IMR-90 (cell line): ENCODE data around the gene CCL4. TPM values are rescaled to one million over a fixed set of nuclear protein-coding genes. Genes with fewer than 3 reads are reported as not detected.

Experiments
- ATAC-seq: fragments of 200-7000 bp; cut with Tn5 transposase; 2 replicates; pipeline ENCODE4 v1.9.1; 2020; ENCODE audit warnings: low read depth, mild to moderate bottlenecking, moderate library complexity
- BruUV-seq: library from RNA; stranded (reverse); fragments of 400-500 nt; replicated peaks from 2 replicates; lab custom pipeline; 2021; lab: Mats Ljungman, UMichigan
- CTCF ChIA-PET: fragments of 300-600 bp; formaldehyde crosslinking; extraction: SDS; loops from one replicate; lab custom pipeline; 2021; ENCODE audit warnings: antibody characterized with exemption; lab: Yijun Ruan, JAX
- POLR2A ChIA-PET: fragments of 300-600 bp; sonication (Branson Sonifier 250); formaldehyde crosslinking; loops from one replicate; lab custom pipeline; 2022; ENCODE audit warnings: antibody characterized with exemption; ENCODE audit not compliant: unreplicated experiment; lab: Charles Lee
- DNase-seq: peaks from one replicate; pipeline ENCODE4 v3.0.0; 2013
- H2AFZ ChIP-seq: replicated peaks from 2 replicates; pipeline ENCODE3; 2013; ENCODE audit warnings: low read length, mild to moderate bottlenecking; ENCODE audit not compliant: poor library complexity
- H2AK5ac ChIP-seq: 2 replicates; pipeline ENCODE4 v1.6.1; 2013; ENCODE audit warnings: low read depth, low read length, inconsistent platforms
- H2AK9ac ChIP-seq: replicated peaks from 2 replicates; pipeline ENCODE3; 2013; ENCODE audit warnings: mild to moderate bottlenecking, low read depth, low read length, moderate library complexity; ENCODE audit not compliant: poor library complexity
- H2BK120ac ChIP-seq: 2 replicates; pipeline ENCODE4 v1.6.1; 2013; ENCODE audit warnings: low read depth, low read length, inconsistent platforms
- H2BK15ac ChIP-seq: 3 replicates; pipeline ENCODE4 v1.6.1; 2013; ENCODE audit warnings: low read depth, low read length, inconsistent platforms
- H2BK20ac ChIP-seq: 2 replicates; pipeline ENCODE4 v1.6.1; 2013; ENCODE audit warnings: low read depth, mild to moderate bottlenecking, inconsistent platforms, low read length, moderate library complexity
- H2BK5ac ChIP-seq: 2 replicates; pipeline ENCODE4 v1.6.1; 2013; ENCODE audit warnings: mild to moderate bottlenecking, low read depth, low read length, inconsistent platforms; ENCODE audit not compliant: poor library complexity, severe bottlenecking
- H3K14ac ChIP-seq: replicated peaks from 2 replicates; pipeline ENCODE4 v1.6.1; 2013; ENCODE audit warnings: low read depth, low read length, inconsistent platforms
- H3K18ac ChIP-seq: 2 replicates; pipeline ENCODE4 v1.6.1; 2013; ENCODE audit warnings: low read depth, low read length, control low read depth
- H3K23ac ChIP-seq: 2 replicates; pipeline ENCODE4 v1.6.1; 2013; ENCODE audit warnings: low read depth, low read length, inconsistent platforms
- H3K27ac ChIP-seq: 2 replicates; pipeline ENCODE4 v1.5.1; 2013; ENCODE audit warnings: mild to moderate bottlenecking, control low read depth, low read length; ENCODE audit not compliant: insufficient read depth
- H3K27me3 ChIP-seq: 2 replicates; pipeline ENCODE4 v1.6.1; 2013; ENCODE audit warnings: low read length; ENCODE audit not compliant: control insufficient read depth, insufficient read depth
- H3K36me3 ChIP-seq: 2 replicates; pipeline ENCODE4 v1.6.1; 2013; ENCODE audit warnings: low read length, mixed read lengths; ENCODE audit not compliant: control insufficient read depth, insufficient read depth
- H3K4ac ChIP-seq: 2 replicates; pipeline ENCODE4 v1.6.1; 2013; ENCODE audit warnings: low read depth, low read length, inconsistent platforms
- H3K4me1 ChIP-seq: 2 replicates; pipeline ENCODE4 v1.6.1; 2013; ENCODE audit warnings: low read length, mixed read lengths; ENCODE audit not compliant: control insufficient read depth, insufficient read depth
- H3K4me2 ChIP-seq: 2 replicates; pipeline ENCODE4 v1.6.1; 2013; ENCODE audit warnings: low read depth, mild to moderate bottlenecking, control low read depth, low read length, moderate library complexity
- H3K4me3 ChIP-seq: 2 replicates; pipeline ENCODE4 v1.5.1; 2013; ENCODE audit warnings: low read depth, mild to moderate bottlenecking, control low read depth, low read length, moderate library complexity; ENCODE audit not compliant: insufficient read depth
- H3K56ac ChIP-seq: 2 replicates; pipeline ENCODE4 v1.6.1; 2013; ENCODE audit warnings: low read length, inconsistent platforms; ENCODE audit not compliant: insufficient read depth; ENCODE audit errors: extremely low read depth
- H3K79me1 ChIP-seq, 2 experiments: 2 replicates each; pipeline ENCODE4 v1.6.1; 2013; ENCODE audit warnings: low read length in 2 of 2, inconsistent platforms in 1 of 2, low read depth in 1 of 2
- H3K9ac ChIP-seq: 2 replicates; pipeline ENCODE4 v1.6.1; 2013; ENCODE audit warnings: low read depth, low read length, control low read depth
- H3K9me1 ChIP-seq: 2 replicates; pipeline ENCODE4 v1.6.1; 2013; ENCODE audit warnings: low read length, inconsistent platforms; ENCODE audit not compliant: insufficient read depth
- H3K9me3 ChIP-seq: 2 replicates; pipeline ENCODE4 v1.6.1; 2013; ENCODE audit warnings: low read length; ENCODE audit not compliant: control insufficient read depth, insufficient read depth
- H4K20me1 ChIP-seq: 2 replicates; pipeline ENCODE4 v1.6.1; 2013; ENCODE audit warnings: low read length, inconsistent platforms; ENCODE audit not compliant: insufficient read depth
- H4K5ac ChIP-seq: 2 replicates; pipeline ENCODE4 v1.6.1; 2013; ENCODE audit warnings: mild to moderate bottlenecking, low read depth, low read length, control low read depth
- H4K8ac ChIP-seq, 2 experiments: 2 replicates each; pipeline ENCODE4 v1.6.1; 2013; ENCODE audit warnings: low read depth in 2 of 2, low read length in 2 of 2, control low read depth in 1 of 2, inconsistent platforms in 1 of 2
- H4K91ac ChIP-seq: 2 replicates; pipeline ENCODE4 v1.6.1; 2013; ENCODE audit warnings: low read depth, low read length, inconsistent platforms; ENCODE audit not compliant: insufficient read depth
- BHLHE40 ChIP-seq: fragments of 150-350 bp; IDR thresholded peaks from 2 replicates; pipeline ENCODE4 v1.6.1; 2016; ENCODE audit warnings: mild to moderate bottlenecking, low read depth, low read length
- CEBPB ChIP-seq: IDR thresholded peaks from 2 replicates; pipeline ENCODE4 v1.6.1; 2012; ENCODE audit warnings: low read depth, low read length, improper control_type of control experiment
- CHD1 ChIP-seq: IDR thresholded peaks from 2 replicates; pipeline ENCODE4 v1.6.1; 2012; ENCODE audit warnings: low read depth, low read length, improper control_type of control experiment
- CTCF ChIP-seq: conservative IDR thresholded peaks from 2 replicates; pipeline ENCODE4 v1.5.1; 2012; ENCODE audit warnings: mild to moderate bottlenecking, low read depth, low read length, improper control_type of control experiment
- FOS ChIP-seq: fragments of 150-350 bp; IDR thresholded peaks from 2 replicates; pipeline ENCODE4 v1.6.1; 2016; ENCODE audit warnings: low read depth, low read length
- MAFK ChIP-seq: IDR thresholded peaks from 2 replicates; pipeline ENCODE4 v1.6.1; 2012; ENCODE audit warnings: low read depth, low read length, improper control_type of control experiment
- MAZ ChIP-seq: IDR thresholded peaks from 2 replicates; pipeline ENCODE4 v1.6.1; 2012; ENCODE audit warnings: low read depth, mild to moderate bottlenecking, low read length, improper control_type of control experiment, moderate library complexity, borderline replicate concordance
- MXI1 ChIP-seq: IDR thresholded peaks from 2 replicates; pipeline ENCODE4 v1.6.1; 2012; ENCODE audit warnings: low read depth, mild to moderate bottlenecking, low read length, moderate library complexity, borderline replicate concordance
- NFE2L2 ChIP-seq: fragments of 150-350 bp; IDR thresholded peaks from 2 replicates; pipeline ENCODE4 v1.6.1; 2016; ENCODE audit warnings: low read depth, mild to moderate bottlenecking, low read length
- POLR2A ChIP-seq: IDR thresholded peaks from 2 replicates; pipeline ENCODE4 v1.6.1; 2012; ENCODE audit warnings: mild to moderate bottlenecking, low read depth, low read length
- RAD21 ChIP-seq: IDR thresholded peaks from 2 replicates; pipeline ENCODE4 v1.6.1; 2012; ENCODE audit warnings: low read length, improper control_type of control experiment
- RCOR1 ChIP-seq: IDR thresholded peaks from 2 replicates; pipeline ENCODE4 v1.6.1; 2012; ENCODE audit warnings: mild to moderate bottlenecking, low read length, improper control_type of control experiment; ENCODE audit not compliant: insufficient replicate concordance
- RFX5 ChIP-seq: IDR thresholded peaks from 2 replicates; pipeline ENCODE4 v1.8.0; 2012; ENCODE audit warnings: low read depth, mild to moderate bottlenecking, low read length, moderate library complexity
- SMC3 ChIP-seq: fragments of 150-350 bp; IDR thresholded peaks from 2 replicates; pipeline ENCODE4 v1.6.1; 2016; ENCODE audit warnings: low read depth, mild to moderate bottlenecking, antibody characterized with exemption, low read length, moderate library complexity
- USF2 ChIP-seq: fragments of 150-350 bp; IDR thresholded peaks from 2 replicates; pipeline ENCODE4 v1.6.1; 2017; ENCODE audit warnings: mild to moderate bottlenecking, antibody characterized with exemption, low read length, low read depth
- WGBS, 2 experiments: methylation state at CpG; one replicate each; pipeline versions ENCODE4 v1.1.5 to v1.1.7; 2013; ENCODE audit warnings: missing lambda C conversion rate in 2 of 2; ENCODE audit not compliant: insufficient read length in 1 of 2; ENCODE audit errors: extremely low coverage in 2 of 2; 5-methylcytosine and 5-hydroxymethylcytosine counted together
- dilution Hi-C: fragments of 300-500 bp; cut with HindIII; formaldehyde crosslinking; loops from one replicate; pipeline ENCODE4 v1.14.3; 2018; ENCODE audit warnings: low sequenced_read_pairs; ENCODE audit not compliant: unreplicated experiment
- in situ Hi-C: fragments of 300-500 bp; cut with MboI; formaldehyde crosslinking; loops from 3 replicates; pipeline ENCODE4 v1.14.3; 2019; ENCODE audit warnings: low sequenced_read_pairs, inconsistent platforms, mixed read lengths
- intact Hi-C: fragments of 100-400 bp; cut with micrococcal nuclease; formaldehyde crosslinking; loops from 2 replicates; pipeline ENCODE4 v1.10.0; 2022
- polyA plus RNA-seq, 3 experiments: library from polyadenylated mRNA; depleted of rRNA; stranded (reverse); fragments of >200 nt; gene quantifications; 2 replicates each; pipeline ENCODE4 v1.2.3, GENCODE V29; 2012; ENCODE audit warnings: low replicate concordance in 1 of 3
- total RNA-seq: library from RNA; depleted of rRNA; stranded (reverse); fragments of >200 nt; gene quantifications from 2 replicates; pipeline ENCODE4 v1.2.3, GENCODE V29; 2012
- TF ChIP-seq, protein P1 (sequence below): fragments of 150-350 bp; IDR thresholded peaks from 2 replicates; pipeline ENCODE4 v1.6.1; 2016; ENCODE audit warnings: low read depth, mild to moderate bottlenecking, low read length, moderate library complexity, borderline replicate concordance

The CCL4 gene
- total and polyA plus RNA-seq, 2 of the 4 experiments (the other 2 are of a cell fraction) = not detected

GRCh38 chr17:36153895-36154610 is 50.4 kb downstream of the CCL4 start:
- DNase-seq = no peak
- Histone ChIP-seq H3K9me3 (no peaks in the 10 kb centered on the region), H3K27me3 (no peaks in the 10 kb centered on the region; the same call in 1 of the 2 replicates), H4K20me1 (no peaks in the 10 kb centered on the region), H3K9ac (no peak overlapping the region), H4K8ac (no peak overlapping the region), H3K9me1 (no peaks in the 10 kb centered on the region), H3K4me1 (no peaks in the 10 kb centered on the region), H3K18ac (no peak overlapping the region), H2AFZ (no peak overlapping the region), H2BK5ac (no peak overlapping the region), H2BK20ac (no peak overlapping the region), H3K79me1 (no peaks in the 10 kb centered on the region), H4K5ac (no peak overlapping the region), H3K4me3 (no peak overlapping the region), H3K14ac (no peak overlapping the region), H3K4me2 (no peak overlapping the region), H3K27ac (no peak overlapping the region), H2AK5ac (no peak overlapping the region), H2BK120ac (no peak overlapping the region), H2BK15ac (no peak overlapping the region), H4K91ac (no peak overlapping the region), H3K36me3 (no peaks in the 10 kb centered on the region), H3K56ac (no peak overlapping the region), H3K23ac (no peak overlapping the region), H2AK9ac (no peak overlapping the region), H3K4ac (no peak overlapping the region)
- no TSS peak for BruUV-seq
- dilution Hi-C loops (no loop called here), intact Hi-C loops (no loop called here), in situ Hi-C loops (no loop called here)
- 54% methylated on average over 6 of the region's 10 CpGs; no CpG with 5 or more reads in 1 of the 2 experiments for WGBS, 2 experiments
- POLR2A ChIA-PET = no interaction called here
- TF ChIP-seq CEBPB (no peak), MAFK (no peak), CHD1 (no peak), RFX5 (no peak), RCOR1 (no peak), USF2 (no peak), SMC3 (no peak), NFE2L2 (no peak), BHLHE40 (no peak), CTCF (no peak), RAD21 (no peak), MAZ (no peak), POLR2A (no peak), MXI1 (no peak), FOS (no peak)
- TF ChIP-seq, protein P1, sequence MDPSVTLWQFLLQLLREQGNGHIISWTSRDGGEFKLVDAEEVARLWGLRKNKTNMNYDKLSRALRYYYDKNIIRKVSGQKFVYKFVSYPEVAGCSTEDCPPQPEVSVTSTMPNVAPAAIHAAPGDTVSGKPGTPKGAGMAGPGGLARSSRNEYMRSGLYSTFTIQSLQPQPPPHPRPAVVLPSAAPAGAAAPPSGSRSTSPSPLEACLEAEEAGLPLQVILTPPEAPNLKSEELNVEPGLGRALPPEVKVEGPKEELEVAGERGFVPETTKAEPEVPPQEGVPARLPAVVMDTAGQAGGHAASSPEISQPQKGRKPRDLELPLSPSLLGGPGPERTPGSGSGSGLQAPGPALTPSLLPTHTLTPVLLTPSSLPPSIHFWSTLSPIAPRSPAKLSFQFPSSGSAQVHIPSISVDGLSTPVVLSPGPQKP = no peak
- CTCF ChIA-PET = no interaction called here
- ATAC-seq = no peak
